LNCaP clone FGC (cell line): ENCODE results near the gene ZKSCAN1.

Source experiments
- DNase-seq: peaks from one replicate; pipeline ENCODE4 v3.0.0-alpha.2; 2011; ENCODE audit warnings: low read depth
- H3K4me3 ChIP-seq: 2 replicates; pipeline ENCODE4 v1.5.1; 2011; ENCODE audit warnings: mild to moderate bottlenecking, low read depth, low read length, control low read depth
- TF ChIP-seq, protein P1 (sequence below): IDR thresholded peaks from 2 replicates; pipeline ENCODE4 v1.5.1; 2012; ENCODE audit warnings: mild to moderate bottlenecking; ENCODE audit not compliant: control insufficient read depth, insufficient read depth; ENCODE audit errors: extremely low read depth

The ZKSCAN1 gene

GRCh38 chr7:99992330-99993038 lies 22.9 kb upstream of the ZKSCAN1 start:
- TF ChIP-seq, protein P1, sequence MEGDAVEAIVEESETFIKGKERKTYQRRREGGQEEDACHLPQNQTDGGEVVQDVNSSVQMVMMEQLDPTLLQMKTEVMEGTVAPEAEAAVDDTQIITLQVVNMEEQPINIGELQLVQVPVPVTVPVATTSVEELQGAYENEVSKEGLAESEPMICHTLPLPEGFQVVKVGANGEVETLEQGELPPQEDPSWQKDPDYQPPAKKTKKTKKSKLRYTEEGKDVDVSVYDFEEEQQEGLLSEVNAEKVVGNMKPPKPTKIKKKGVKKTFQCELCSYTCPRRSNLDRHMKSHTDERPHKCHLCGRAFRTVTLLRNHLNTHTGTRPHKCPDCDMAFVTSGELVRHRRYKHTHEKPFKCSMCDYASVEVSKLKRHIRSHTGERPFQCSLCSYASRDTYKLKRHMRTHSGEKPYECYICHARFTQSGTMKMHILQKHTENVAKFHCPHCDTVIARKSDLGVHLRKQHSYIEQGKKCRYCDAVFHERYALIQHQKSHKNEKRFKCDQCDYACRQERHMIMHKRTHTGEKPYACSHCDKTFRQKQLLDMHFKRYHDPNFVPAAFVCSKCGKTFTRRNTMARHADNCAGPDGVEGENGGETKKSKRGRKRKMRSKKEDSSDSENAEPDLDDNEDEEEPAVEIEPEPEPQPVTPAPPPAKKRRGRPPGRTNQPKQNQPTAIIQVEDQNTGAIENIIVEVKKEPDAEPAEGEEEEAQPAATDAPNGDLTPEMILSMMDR: no peak
- no peak for DNase-seq
- H3K4me3 ChIP-seq: no peak overlapping the region

GRCh38 chr7:99994819-99995218 lies 20.6 kb upstream of the ZKSCAN1 start:
- no peak overlapping the region for H3K4me3 ChIP-seq
- DNase-seq: no peak
- TF ChIP-seq, protein P1: no peak

- TF ChIP-seq, protein P1: no peak
- H3K4me3 ChIP-seq: no peak overlapping the region
- no peak for DNase-seq
Observed at GRCh38 chr7:99996755-99997544, 18.4 kb upstream of the ZKSCAN1 start.

GRCh38 chr7:99997545-99998137 lies 17.8 kb upstream of the ZKSCAN1 start:
- TF ChIP-seq, protein P1: no peak
- H3K4me3 ChIP-seq: no peak overlapping the region
- DNase-seq: no peak

GRCh38 chr7:100000239-100000638 lies 15.2 kb upstream of the ZKSCAN1 start:
- DNase-seq: no peak
- no peak overlapping the region for H3K4me3 ChIP-seq
- TF ChIP-seq, protein P1: no peak

GRCh38 chr7:100003711-100004661 lies 11.4 kb upstream of the ZKSCAN1 start:
- TF ChIP-seq, protein P1: no peak
- DNase-seq: no peak
- H3K4me3 ChIP-seq: no peak overlapping the region
